ENCODE measurements around the gene SEPTIN14. TPM values are rescaled to one million over a fixed set of nuclear protein-coding genes. Genes with fewer than 3 reads are reported as not detected.
"Not testable (repeated sequence)": the region's sequence is repeated elsewhere in the genome, so short reads cannot be mapped to it uniquely, and the experiment has no call there.

The SEPTIN14 gene
- total RNA-seq, 1 donor from 2014 or later = not detected

DNA sequence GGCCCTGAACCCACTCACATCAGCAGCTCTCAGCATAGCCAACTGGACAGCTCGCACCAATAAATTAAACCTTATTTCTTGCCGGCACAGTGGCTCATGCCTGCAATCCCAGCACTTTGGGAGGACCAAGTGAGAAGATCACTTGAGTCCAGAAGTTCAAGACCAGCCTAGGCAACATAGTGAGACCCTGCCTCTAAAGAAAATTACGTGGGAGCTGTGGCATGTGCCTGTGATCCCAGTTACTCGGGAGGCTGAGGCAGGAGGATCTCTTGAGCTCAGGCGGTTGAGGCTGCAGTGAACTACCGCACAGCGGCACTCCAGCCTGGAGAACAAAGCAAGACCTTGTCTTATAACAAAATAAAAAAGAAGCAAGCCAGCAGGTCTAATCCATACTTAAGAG, 75.7 kb downstream of the SEPTIN14 start:
- DNase-seq (ENCODE audit: extremely low read depth, low read depth, low spot score) = no peak

GRCh38 chr7:55785444-55785843, 77.1 kb downstream of the SEPTIN14 start:
- not testable (repeated sequence) for DNase-seq (ENCODE audit: extremely low read depth, low read depth, low spot score)

DNA sequence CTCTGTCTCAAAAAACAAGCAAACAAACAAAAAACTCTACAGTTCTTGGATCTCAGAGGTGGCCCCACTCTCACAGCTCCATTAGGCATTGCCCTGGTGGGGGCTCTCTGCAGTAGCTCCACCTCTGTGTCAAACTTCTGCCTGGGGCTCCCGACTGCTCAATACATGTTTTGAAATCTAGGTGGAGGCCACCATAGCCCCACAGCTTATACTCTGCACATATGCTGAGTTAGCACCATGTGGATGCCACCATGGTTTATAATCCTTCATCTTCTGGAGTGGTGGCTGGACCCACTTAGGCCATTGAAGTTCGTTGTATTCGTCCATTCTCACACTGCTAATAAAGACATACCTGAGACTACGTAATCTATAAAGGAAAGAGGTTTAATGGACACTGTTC, 78.4 kb downstream of the SEPTIN14 start:
- no peak for DNase-seq (ENCODE audit: extremely low read depth, low read depth, low spot score)

GRCh38 chr7:55778631-55779030, 83.9 kb downstream of the SEPTIN14 start:
- no peak for DNase-seq (ENCODE audit: extremely low read depth, low read depth, low spot score)

- DNase-seq (ENCODE audit: extremely low read depth, low read depth, low spot score) = no peak
Measured at GRCh38 chr7:55776196-55776595, 86.4 kb downstream of the SEPTIN14 start.

DNA sequence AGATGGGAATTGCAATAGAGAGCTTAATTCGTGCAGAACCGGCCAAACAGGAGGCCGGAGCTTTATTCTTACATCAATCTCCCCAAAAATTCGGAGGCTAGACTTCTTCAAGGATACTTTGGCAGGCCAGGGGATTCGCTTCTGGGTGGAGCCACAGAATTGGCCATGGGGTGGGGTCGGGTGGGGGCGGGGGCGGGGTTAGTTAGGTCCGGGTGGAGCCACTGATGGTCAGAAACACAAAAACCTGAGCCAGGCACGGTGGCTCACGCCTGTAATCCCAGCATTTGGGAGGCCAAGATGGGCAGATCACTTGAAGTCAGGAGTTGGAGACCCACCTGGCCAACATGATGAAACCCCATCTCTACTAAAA, 87.5 kb downstream of the SEPTIN14 start:
- DNase-seq (ENCODE audit: extremely low read depth, low read depth, low spot score) = no peak

DNA sequence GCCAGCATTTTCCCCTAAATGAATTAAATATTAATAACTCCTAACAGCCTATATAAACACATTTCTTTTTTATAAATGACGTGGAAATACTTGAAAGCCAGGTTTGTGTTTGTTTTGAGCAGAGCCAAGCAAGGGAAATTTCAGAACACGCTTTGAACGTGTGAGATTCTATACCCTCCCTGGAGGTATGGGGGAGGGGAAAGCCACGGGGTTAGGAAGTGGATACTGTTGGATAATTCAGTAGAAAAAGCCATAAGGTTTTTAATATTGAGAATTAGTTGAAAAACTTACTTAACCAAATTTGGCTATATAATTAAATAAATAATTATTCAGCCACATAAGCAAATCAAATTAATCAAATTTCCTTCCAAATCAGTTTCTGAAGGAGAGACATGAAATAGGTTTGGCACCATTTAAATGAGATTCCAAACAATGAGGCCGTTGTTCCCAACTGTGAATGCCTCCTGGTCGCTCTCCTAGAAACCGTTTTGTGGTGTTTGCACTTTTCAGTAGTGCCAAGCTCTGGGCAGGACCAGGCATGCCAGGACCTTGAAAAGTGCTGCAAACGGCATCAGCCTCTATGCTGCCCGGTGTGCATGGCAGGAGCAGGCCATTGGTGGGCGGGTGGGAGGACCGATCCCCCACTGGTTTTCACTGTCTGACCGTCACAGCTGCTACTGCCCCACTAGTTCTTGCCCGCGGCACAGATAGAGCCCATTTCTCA, 88.1 kb downstream of the SEPTIN14 start:
- no peak for DNase-seq (ENCODE audit: extremely low read depth, low read depth, low spot score)

GRCh38 chr7:55770778-55771177, 91.8 kb downstream of the SEPTIN14 start:
- no peak for DNase-seq (ENCODE audit: extremely low read depth, low read depth, low spot score)

GRCh38 chr7:55753274-55753862, 109.2 kb downstream of the SEPTIN14 start:
- not testable (repeated sequence) for DNase-seq (ENCODE audit: extremely low read depth, low read depth, low spot score)

GRCh38 chr7:55744706-55745105, 117.8 kb downstream of the SEPTIN14 start:
- not testable (repeated sequence) for DNase-seq (ENCODE audit: extremely low read depth, low read depth, low spot score)

Other genes starting within 250 kb of the SEPTIN14 start
- 2.2 and 8.4 TPM in 2 replicates for gene ZNF713, start 24.7 kb upstream of the SEPTIN14 start, total RNA-seq
- 8.2 and 10.2 TPM in 2 replicates for gene MRPS17, start 89.1 kb upstream of the SEPTIN14 start, total RNA-seq
- 52.0 and 58.7 TPM in 2 replicates for gene NIPSNAP2, start 101.8 kb upstream of the SEPTIN14 start, total RNA-seq
- 30.1 and 35.1 TPM in 2 replicates for gene PSPH, start 188.7 kb upstream of the SEPTIN14 start, total RNA-seq
- gene CCT6A, start 189.0 kb upstream of the SEPTIN14 start, total RNA-seq = 120 and 154 TPM in 2 replicates
- gene SUMF2, start 201.5 kb upstream of the SEPTIN14 start, total RNA-seq = 102 and 108 TPM in 2 replicates
- gene PHKG1, start 230.2 kb upstream of the SEPTIN14 start, total RNA-seq = 0.10 and 0.35 TPM in 2 replicates
- 395 and 453 TPM in 2 replicates for gene CHCHD2, start 243.7 kb upstream of the SEPTIN14 start, total RNA-seq